ENCODE measurements around the gene PPP2R5C. TPM values are rescaled to one million over a fixed set of nuclear protein-coding genes. Genes with fewer than 3 reads are reported as not detected.

Gene PPP2R5C
- total RNA-seq, 3 donors from 2014 or later, result 90.5 to 105 (median 102) TPM

DNA sequence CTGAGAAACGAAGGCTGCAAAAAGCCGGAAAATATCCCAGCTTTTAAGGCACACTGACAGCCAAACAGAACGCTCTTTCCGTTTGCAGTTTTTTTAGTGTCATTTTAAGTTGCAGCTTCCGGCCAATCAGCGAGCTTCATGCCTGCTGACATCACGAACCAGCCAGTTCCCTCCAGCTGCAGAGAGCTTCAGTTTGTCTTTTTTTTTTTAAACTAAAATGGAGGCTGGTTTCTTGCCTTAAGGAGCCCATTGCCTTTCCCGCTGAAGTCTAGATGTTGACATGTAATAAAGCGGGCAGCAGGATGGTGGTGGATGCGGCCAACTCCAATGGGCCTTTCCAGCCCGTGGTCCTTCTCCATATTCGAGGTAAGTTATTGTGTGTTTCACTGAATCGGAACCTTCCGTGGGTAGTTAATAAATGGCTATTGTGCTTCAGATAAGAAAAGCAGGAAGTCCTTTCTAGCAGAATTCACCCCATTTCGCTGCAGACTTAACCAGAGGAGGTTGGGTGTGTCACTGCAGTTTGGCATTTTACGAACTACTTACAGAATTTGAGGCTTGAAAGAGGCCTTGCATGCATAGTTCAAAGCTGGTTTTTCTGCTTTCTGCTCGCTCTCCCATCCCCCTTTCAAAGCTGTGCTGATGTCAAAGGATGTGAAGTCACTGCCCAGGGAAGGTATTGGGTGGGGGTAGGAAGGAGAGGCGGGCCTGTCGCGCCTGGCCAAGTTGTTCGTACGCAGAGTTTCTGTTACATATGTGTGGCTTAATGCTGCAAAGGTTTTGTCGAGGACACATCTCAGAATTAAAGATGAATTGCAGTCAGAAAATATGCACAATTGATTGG is 48.4 kb downstream of the PPP2R5C start:
- intact Hi-C loops (cut with DNase I; ENCODE audit: low total_unique reads), result no loop called here
- no peaks in the 10 kb centered on the region for H3K36me3 ChIP-seq
- peak; percentile 78 to 90 for DNase-seq (ENCODE audit: low spot score in 2 of 2)
- H3K4me3 ChIP-seq, result peak overlapping the region; percentile 64 to 68 (median 67)
- peaks cover 0 to 24% of the 10 kb centered on the region in 2 donors for H3K4me1 ChIP-seq
- peak overlapping the region; percentile 95 to 99 for H3K27ac ChIP-seq
- no peaks in the 10 kb centered on the region for H3K9me3 ChIP-seq
- TF ChIP-seq, protein P1, sequence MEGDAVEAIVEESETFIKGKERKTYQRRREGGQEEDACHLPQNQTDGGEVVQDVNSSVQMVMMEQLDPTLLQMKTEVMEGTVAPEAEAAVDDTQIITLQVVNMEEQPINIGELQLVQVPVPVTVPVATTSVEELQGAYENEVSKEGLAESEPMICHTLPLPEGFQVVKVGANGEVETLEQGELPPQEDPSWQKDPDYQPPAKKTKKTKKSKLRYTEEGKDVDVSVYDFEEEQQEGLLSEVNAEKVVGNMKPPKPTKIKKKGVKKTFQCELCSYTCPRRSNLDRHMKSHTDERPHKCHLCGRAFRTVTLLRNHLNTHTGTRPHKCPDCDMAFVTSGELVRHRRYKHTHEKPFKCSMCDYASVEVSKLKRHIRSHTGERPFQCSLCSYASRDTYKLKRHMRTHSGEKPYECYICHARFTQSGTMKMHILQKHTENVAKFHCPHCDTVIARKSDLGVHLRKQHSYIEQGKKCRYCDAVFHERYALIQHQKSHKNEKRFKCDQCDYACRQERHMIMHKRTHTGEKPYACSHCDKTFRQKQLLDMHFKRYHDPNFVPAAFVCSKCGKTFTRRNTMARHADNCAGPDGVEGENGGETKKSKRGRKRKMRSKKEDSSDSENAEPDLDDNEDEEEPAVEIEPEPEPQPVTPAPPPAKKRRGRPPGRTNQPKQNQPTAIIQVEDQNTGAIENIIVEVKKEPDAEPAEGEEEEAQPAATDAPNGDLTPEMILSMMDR (IDR thresholded peaks at IDR 0.05), result no peak
- TF ChIP-seq POLR2A (IDR thresholded peaks at IDR 0.05) (peak; percentile 68), POLR2AphosphoS5 (IDR thresholded peaks at IDR 0.05) (peak; percentile 65 to 97 (median 86))
- H3K27me3 ChIP-seq, result no peaks in the 10 kb centered on the region

DNA sequence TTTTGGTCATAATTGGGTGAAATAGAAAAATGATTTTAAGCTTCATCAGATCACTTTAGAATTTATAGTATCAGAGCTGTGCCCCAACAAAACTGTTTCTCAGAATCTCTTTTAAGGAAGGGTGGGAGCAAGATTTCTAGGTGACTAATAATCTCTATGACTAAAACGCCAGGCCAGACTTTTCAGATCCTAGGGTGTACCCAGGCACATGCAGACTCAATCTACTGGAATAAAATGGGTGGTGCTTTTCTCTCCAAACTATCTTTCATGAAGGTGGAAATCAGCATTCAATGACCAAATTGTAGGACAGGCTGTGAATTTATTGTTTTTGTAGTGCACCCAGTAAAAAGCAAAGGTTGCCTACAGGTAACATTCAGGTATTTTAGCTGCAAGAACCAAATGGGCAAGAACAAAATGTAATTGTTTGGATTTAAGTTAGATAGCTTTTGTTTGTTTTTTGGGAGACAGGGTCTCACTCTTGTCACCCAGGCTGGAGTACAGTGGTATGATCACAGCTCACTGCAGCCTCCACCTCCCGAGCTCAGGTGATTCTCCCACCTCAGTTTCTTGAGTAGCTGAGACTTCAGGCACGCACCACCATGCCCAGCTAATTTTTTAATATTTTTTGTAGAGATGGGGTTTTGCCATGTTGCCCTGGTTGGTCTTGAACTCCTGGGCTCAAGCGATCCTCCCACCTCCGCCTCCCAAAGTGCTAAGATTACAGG is 49.5 kb downstream of the PPP2R5C start:
- no peaks in the 10 kb centered on the region for H3K9me3 ChIP-seq
- intact Hi-C loops (cut with DNase I; ENCODE audit: low total_unique reads), result no loop called here
- no peaks in the 10 kb centered on the region for H3K27me3 ChIP-seq
- DNase-seq (ENCODE audit: low spot score in 2 of 2), result no peak
- peak overlapping the region; percentile 64 to 68 (median 67) for H3K4me3 ChIP-seq
- TF ChIP-seq POLR2AphosphoS5 (IDR thresholded peaks at IDR 0.05) (no peak), POLR2A (IDR thresholded peaks at IDR 0.05) (no peak)
- TF ChIP-seq, protein P1 (IDR thresholded peaks at IDR 0.05), result no peak
- peak overlapping the region; percentile 95 to 99 for H3K27ac ChIP-seq
- H3K4me1 ChIP-seq, result peaks cover 0 to 24% of the 10 kb centered on the region in 2 donors
- H3K36me3 ChIP-seq, result no peaks in the 10 kb centered on the region

DNA sequence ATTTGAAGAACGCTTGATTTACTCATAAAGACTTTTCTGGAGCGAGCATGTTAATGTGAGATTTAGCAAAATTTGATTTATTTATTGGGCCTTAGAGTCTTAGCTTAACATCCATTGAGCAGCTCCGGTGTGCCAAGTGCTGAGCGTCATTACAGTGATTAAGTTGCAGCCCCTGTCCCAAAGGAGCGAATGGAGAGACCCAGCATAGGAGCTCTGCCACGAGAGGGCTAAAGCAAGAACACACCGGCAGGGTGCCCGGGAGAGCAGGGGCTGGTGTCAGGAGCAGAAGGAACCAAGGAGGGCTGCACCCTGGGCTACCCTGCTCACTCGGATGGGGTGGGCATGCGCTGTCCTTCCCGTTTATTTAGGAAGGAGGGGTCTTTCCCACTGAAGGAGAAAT is 50.6 kb downstream of the PPP2R5C start:
- TF ChIP-seq POLR2AphosphoS5 (IDR thresholded peaks at IDR 0.05), result no peak
- TF ChIP-seq, protein P1 (IDR thresholded peaks at IDR 0.05), result no peak
- TF ChIP-seq POLR2A (IDR thresholded peaks at IDR 0.05), result no peak
- H3K27me3 ChIP-seq, result no peaks in the 10 kb centered on the region
- no peak for DNase-seq (ENCODE audit: low spot score in 2 of 2)
- H3K27ac ChIP-seq, result peak overlapping the region; percentile 82 to 99
- peaks cover 0 to 24% of the 10 kb centered on the region in 2 donors for H3K4me1 ChIP-seq
- no peaks in the 10 kb centered on the region for H3K36me3 ChIP-seq
- H3K9me3 ChIP-seq, result no peaks in the 10 kb centered on the region
- H3K4me3 ChIP-seq, result no peak overlapping the region
- intact Hi-C loops (cut with DNase I; ENCODE audit: low total_unique reads), result no loop called here

DNA sequence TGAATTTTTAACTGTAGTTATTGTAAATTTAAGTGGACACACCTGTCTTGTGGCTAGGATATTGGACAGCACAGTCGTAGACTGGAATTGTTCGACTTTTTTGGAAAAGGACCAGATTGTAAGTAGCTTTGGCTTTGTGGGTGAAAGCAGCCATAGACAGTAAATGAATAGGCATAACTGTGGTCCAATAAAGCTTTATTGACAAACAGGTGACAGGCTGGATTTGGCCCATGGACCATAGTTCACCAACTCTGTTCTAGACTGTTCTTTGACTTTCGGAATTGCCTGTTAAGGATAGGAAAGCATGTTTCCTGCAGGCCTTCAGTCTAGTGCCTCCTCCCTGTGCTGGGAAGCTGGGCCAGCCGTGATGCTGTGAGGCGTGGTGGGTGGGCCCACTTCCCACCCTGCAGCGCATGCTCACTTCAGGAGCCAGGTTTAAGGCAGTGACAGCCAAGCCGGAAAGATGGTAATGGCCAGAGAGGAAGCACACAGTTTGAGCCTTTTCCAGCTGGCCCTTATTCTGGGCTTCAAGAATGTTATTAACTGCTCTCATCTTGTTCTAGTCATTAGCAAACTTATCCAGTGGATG is 51.8 kb downstream of the PPP2R5C start:
- no peak for DNase-seq (ENCODE audit: low spot score in 2 of 2)
- Histone ChIP-seq H3K4me1 (peaks cover 0 to 24% of the 10 kb centered on the region in 2 donors), H3K27me3 (no peaks in the 10 kb centered on the region), H3K4me3 (no peak overlapping the region), H3K36me3 (no peaks in the 10 kb centered on the region), H3K27ac (peak overlapping the region; percentile 82 to 99), H3K9me3 (no peaks in the 10 kb centered on the region)
- intact Hi-C loops (cut with DNase I; ENCODE audit: low total_unique reads), result no loop called here
- TF ChIP-seq POLR2A (IDR thresholded peaks at IDR 0.05), result no peak
- TF ChIP-seq POLR2AphosphoS5 (IDR thresholded peaks at IDR 0.05), result peak; percentile 12 to 49 (median 24)

DNA sequence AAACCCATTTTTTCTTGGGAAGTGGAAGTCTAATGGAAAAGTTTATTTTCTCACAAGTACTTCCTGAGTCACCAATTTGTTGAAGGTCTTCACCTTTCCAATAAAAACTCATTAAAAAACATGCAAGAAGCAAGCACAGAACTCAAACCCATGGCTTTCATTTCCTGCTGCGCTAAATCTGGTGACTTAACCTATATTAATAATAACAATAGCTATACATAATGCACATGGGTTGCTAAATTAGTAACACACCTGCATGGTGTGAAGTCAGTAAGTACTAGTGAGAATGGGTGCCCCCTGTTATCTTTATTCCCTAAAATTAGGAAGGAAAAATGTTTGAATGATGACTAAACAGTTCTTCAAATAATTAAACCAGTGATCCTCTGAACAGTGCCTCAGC is 52.3 kb downstream of the PPP2R5C start:
- H3K36me3 ChIP-seq, result no peaks in the 10 kb centered on the region
- peak overlapping the region; percentile 82 to 99 for H3K27ac ChIP-seq
- intact Hi-C loops (cut with DNase I; ENCODE audit: low total_unique reads), result no loop called here
- H3K4me1 ChIP-seq, result peaks cover 0 to 24% of the 10 kb centered on the region in 2 donors
- no peak overlapping the region for H3K4me3 ChIP-seq
- DNase-seq (ENCODE audit: low spot score in 2 of 2), result no peak
- H3K9me3 ChIP-seq, result no peaks in the 10 kb centered on the region
- TF ChIP-seq, protein P1 (IDR thresholded peaks at IDR 0.05), result no peak
- TF ChIP-seq POLR2AphosphoS5 (IDR thresholded peaks at IDR 0.05) (no peak), POLR2A (IDR thresholded peaks at IDR 0.05) (no peak)
- no peaks in the 10 kb centered on the region for H3K27me3 ChIP-seq
